Left lung (tissue), 10 donors: ENCODE data around the gene DENND5B. TPM values are rescaled to one million over a fixed set of nuclear protein-coding genes. Genes with fewer than 3 reads are reported as not detected.

Experiments
- ATAC-seq: fragments of 200-7000 bp; cut with Tn5 transposase; one replicate; pipeline ENCODE4 v1.9.1; 2020; ENCODE audit warnings: moderate library complexity
- DNase-seq, 4 donors: peaks; one replicate each; pipeline ENCODE4 v3.0.0-alpha.2; 2013 to 2020
- H3K27ac ChIP-seq, 2 donors: fragments of 200-600 bp; sonication (generic) in 1 of 2; one replicate each; pipeline versions ENCODE4 v1.5.0 to v1.8.0; 2020 to 2021
- H3K27me3 ChIP-seq, 2 donors: fragments of 200-600 bp; sonication (generic) in 1 of 2; one replicate each; pipeline versions ENCODE4 v1.5.0 to v1.8.0; 2020 to 2021
- H3K36me3 ChIP-seq, 2 donors: fragments of 200-600 bp; sonication (generic) in 1 of 2; one replicate each; pipeline versions ENCODE4 v1.5.0 to v1.8.0; 2020 to 2021
- H3K4me1 ChIP-seq, 2 donors: fragments of 200-600 bp; one replicate each; pipeline ENCODE4 v1.8.0; 2021
- H3K4me3 ChIP-seq, 2 donors: fragments of 200-600 bp; sonication (generic) in 1 of 2; one replicate each; pipeline versions ENCODE4 v1.5.0 to v1.8.0; 2020 to 2021; ENCODE audit warnings: mild to moderate bottlenecking in 1 of 2
- H3K9me3 ChIP-seq, 2 donors: fragments of 200-600 bp; sonication (generic) in 1 of 2; one replicate each; pipeline versions ENCODE4 v1.5.0 to v1.8.0; 2020 to 2021
- CTCF ChIP-seq, 2 donors: fragments of 200-600 bp; sonication (generic) in 1 of 2; IDR thresholded peaks; one replicate each; pipeline versions ENCODE4 v1.5.0 to v1.8.0; 2021; ENCODE audit warnings: antibody characterized with exemption in 2 of 2
- intact Hi-C, 2 donors: fragments of 100-400 bp; cut with DNase I; formaldehyde crosslinking; loops; one replicate each; pipeline versions ENCODE4 v1.11.2 to v1.14.2; 2022
- polyA plus RNA-seq, 6 donors: library from polyadenylated mRNA; unstranded; fragments of 120-200 nt; gene quantifications; one replicate each; pipeline ENCODE4 v1.2.1, GENCODE V29; 2013; ENCODE audit not compliant: insufficient read length in 6 of 6
- total RNA-seq, 2 donors: library from RNA; stranded (reverse); fragmentation: NEBNext Ultra II Directional; extraction: Animal tissue kit (Norgen Biotek cat#: 25700); gene quantifications; one replicate each; pipeline ENCODE4 v1.2.1, GENCODE V29; 2021
- donor health status: DM: no; HTN: yes; CAD: no.
- donor health status: DM: no; HTN: no; CAD: no.

DENND5B gene
- total and polyA plus RNA-seq, 8 donors: 4.4 to 11.3 (median 8.7) TPM

GRCh38 chr12:31353750-31354708 is 236.9 kb downstream of the DENND5B start:
- peak in 1 of 4 donors; percentile 15 for DNase-seq

GRCh38 chr12:31346267-31346666 is 244.7 kb downstream of the DENND5B start:
- intact Hi-C loops: no loop called here
- Histone ChIP-seq H3K4me1 (no peaks in the 10 kb centered on the region), H3K36me3 (no peaks in the 10 kb centered on the region), H3K27me3 (no peaks in the 10 kb centered on the region), H3K4me3 (no peak overlapping the region), H3K9me3 (no peaks in the 10 kb centered on the region), H3K27ac (no peak overlapping the region)
- no peak for TF ChIP-seq CTCF (IDR thresholded peaks at IDR 0.05)
- DNase-seq: no peak
- no peak for ATAC-seq

More at GRCh38 chr12:31353750-31354708, 236.9 kb downstream of the DENND5B start:
- no peak overlapping the region for H3K4me3 ChIP-seq
- no peak for TF ChIP-seq CTCF (IDR thresholded peaks at IDR 0.05)
- no peak overlapping the region for H3K27ac ChIP-seq
- H3K27me3 ChIP-seq: no peaks in the 10 kb centered on the region
- H3K36me3 ChIP-seq: no peaks in the 10 kb centered on the region
- ATAC-seq: peak; percentile 55
- no peaks in the 10 kb centered on the region for H3K4me1 ChIP-seq
- H3K9me3 ChIP-seq: no peaks in the 10 kb centered on the region
- intact Hi-C loops: no loop called here

- TF ChIP-seq CTCF (IDR thresholded peaks at IDR 0.05): no peak
- intact Hi-C loops: no loop called here
- Histone ChIP-seq H3K27ac (no peak overlapping the region), H3K4me3 (no peak overlapping the region), H3K27me3 (no peaks in the 10 kb centered on the region), H3K36me3 (no peaks in the 10 kb centered on the region), H3K9me3 (no peaks in the 10 kb centered on the region), H3K4me1 (no peaks in the 10 kb centered on the region)
- ATAC-seq (no peak), DNase-seq (no peak)
Observed at GRCh38 chr12:31343139-31343538, 247.8 kb downstream of the DENND5B start.

- no peak overlapping the region for H3K4me3 ChIP-seq
- ATAC-seq (no peak), DNase-seq (no peak)
- intact Hi-C loops: no loop called here
- no peaks in the 10 kb centered on the region for H3K9me3 ChIP-seq
- no peak overlapping the region for H3K27ac ChIP-seq
- H3K27me3 ChIP-seq: no peaks in the 10 kb centered on the region
- TF ChIP-seq CTCF (IDR thresholded peaks at IDR 0.05): no peak
- H3K4me1 ChIP-seq: no peaks in the 10 kb centered on the region
- no peaks in the 10 kb centered on the region for H3K36me3 ChIP-seq
Observed at GRCh38 chr12:31342286-31342685, 248.7 kb downstream of the DENND5B start.

GRCh38 chr12:31339831-31340622 is 250.9 kb downstream of the DENND5B start:
- Histone ChIP-seq H3K27ac (no peak overlapping the region), H3K4me3 (no peak overlapping the region), H3K4me1 (no peaks in the 10 kb centered on the region), H3K36me3 (no peaks in the 10 kb centered on the region), H3K9me3 (no peaks in the 10 kb centered on the region), H3K27me3 (no peaks in the 10 kb centered on the region)
- ATAC-seq: peak; percentile 22
- TF ChIP-seq CTCF (IDR thresholded peaks at IDR 0.05): no peak
- intact Hi-C loops: no loop called here
- no peak for DNase-seq
